Measurements from ENCODE around the gene ZDHHC8.

The ZDHHC8 gene

GRCh38 chr22:20131597-20131858 lies at the start of gene ZDHHC8:
Gene ZDHHC8 (plus strand): TSS chr22:20131804. CDS start chr22:20131948, 144 bp downstream.
- no peak for DNase-seq

GRCh38 chr22:20083157-20083890 lies 48.3 kb upstream of the ZDHHC8 start:
- DNase-seq: no peak

GRCh38 chr22:20083891-20084546 lies 47.6 kb upstream of the ZDHHC8 start:
- DNase-seq: no peak

- no peak for DNase-seq
Observed at GRCh38 chr22:20084547-20085413, 46.8 kb upstream of the ZDHHC8 start.

GRCh38 chr22:20085651-20086050 lies 46.0 kb upstream of the ZDHHC8 start:
- no peak for DNase-seq

- no peak for DNase-seq
Observed at GRCh38 chr22:20086101-20086599, 45.5 kb upstream of the ZDHHC8 start.

GRCh38 chr22:20086763-20087162 lies 44.8 kb upstream of the ZDHHC8 start:
- DNase-seq: no peak

- DNase-seq: no peak
Observed at GRCh38 chr22:20087319-20088262, 44.0 kb upstream of the ZDHHC8 start.

GRCh38 chr22:20088263-20088648 lies 43.3 kb upstream of the ZDHHC8 start:
- no peak for DNase-seq

- DNase-seq: no peak
Observed at GRCh38 chr22:20089226-20089976, 42.2 kb upstream of the ZDHHC8 start.

- DNase-seq: no peak
Observed at GRCh38 chr22:20089977-20090729, 41.5 kb upstream of the ZDHHC8 start.

- DNase-seq: no peak
Observed at GRCh38 chr22:20090730-20091240, 40.8 kb upstream of the ZDHHC8 start.

GRCh38 chr22:20091690-20092476 lies 39.7 kb upstream of the ZDHHC8 start:
- no peak for DNase-seq

GRCh38 chr22:20092477-20092854 lies 39.1 kb upstream of the ZDHHC8 start:
- DNase-seq: no peak

GRCh38 chr22:20093418-20094196 lies 38.0 kb upstream of the ZDHHC8 start:
- DNase-seq: no peak

GRCh38 chr22:20094197-20094807 lies 37.3 kb upstream of the ZDHHC8 start:
- DNase-seq: no peak

- DNase-seq: no peak
Observed at GRCh38 chr22:20095521-20095920, 36.1 kb upstream of the ZDHHC8 start.

- DNase-seq: no peak
Observed at GRCh38 chr22:20096574-20097420, 34.8 kb upstream of the ZDHHC8 start.
